Measurements from ENCODE around the gene ZNF407.

The ZNF407 gene

DNA sequence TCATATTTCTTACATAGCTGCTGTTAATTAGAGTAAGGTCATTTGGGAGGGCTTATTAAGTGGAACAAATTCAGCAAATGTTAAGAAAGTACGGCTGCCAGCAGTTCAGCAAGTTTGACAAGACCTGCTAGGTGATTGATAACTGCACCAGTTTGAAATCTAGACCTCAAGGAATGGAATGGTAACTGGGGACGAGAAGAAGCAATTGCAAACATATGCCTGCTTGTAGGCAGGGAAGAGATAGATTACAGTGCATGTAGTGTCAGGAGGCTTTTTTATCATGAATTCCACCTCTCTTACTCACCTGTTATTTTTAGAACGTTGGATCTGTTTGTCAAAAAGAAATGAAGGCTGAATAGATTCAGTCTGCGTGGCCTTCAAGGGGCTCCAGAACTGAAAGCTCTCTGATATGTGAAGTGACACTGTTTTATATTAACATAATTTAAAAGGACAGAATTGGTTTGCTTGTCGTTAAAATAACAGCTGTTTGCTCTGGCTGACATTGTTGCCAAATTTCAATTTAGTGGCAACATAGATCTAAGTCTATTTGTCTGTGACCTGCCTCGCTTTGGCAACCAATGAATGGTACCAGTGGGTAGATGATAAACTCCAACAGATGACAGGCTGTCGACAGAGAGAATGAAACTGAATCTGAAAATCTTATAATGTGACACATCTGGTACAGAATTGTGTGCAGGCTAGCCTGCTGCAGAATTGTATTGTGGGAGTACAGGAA lies 199.3 kb downstream of the ZNF407 start:
- no peak for DNase-seq

DNA sequence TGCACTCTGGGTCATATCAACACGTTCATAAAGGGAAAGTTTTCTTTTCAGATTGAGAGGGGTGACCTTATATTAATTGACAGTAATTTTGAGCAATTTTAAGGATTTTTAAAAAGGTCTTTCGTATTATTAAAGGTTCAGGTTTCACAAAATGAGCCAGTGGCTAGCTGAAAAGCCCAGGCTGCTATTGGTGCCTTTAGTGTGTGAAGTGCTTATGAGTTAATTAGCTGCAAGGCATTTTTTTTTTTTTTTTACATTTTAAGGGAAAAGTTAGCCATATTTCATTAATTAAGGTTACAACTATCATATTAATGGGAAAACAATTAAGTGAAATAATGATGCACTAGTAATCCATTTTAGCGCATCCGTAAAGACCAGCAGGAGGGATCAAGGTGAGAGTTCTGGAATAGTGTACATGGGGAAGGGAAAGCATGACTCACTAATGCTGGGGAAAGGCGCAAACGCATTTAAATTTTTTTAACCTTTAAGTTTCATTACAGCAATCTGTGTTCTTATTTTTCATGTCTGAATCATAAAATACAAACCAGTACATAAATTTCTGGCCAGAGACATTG lies 200.0 kb downstream of the ZNF407 start:
- DNase-seq, result no peak

DNA sequence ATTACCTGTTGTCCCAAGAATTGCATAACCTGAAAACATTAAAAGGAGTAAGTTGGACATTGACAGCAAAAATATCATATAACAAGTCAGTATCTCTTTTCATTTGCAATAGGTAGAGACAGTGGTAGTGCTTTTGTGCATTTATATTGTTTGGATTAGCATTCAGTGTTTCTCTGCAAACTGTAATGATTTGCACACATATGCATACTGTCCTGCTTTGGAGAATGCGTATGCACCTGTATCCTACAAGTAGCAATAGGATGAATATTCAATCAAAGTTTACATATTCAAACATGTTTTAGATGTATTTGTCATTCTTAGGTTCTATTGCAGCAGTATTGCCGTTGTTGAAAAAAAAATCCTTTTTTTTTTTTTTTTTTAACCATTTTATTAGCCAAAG lies 201.9 kb downstream of the ZNF407 start:
- DNase-seq, result no peak

DNA sequence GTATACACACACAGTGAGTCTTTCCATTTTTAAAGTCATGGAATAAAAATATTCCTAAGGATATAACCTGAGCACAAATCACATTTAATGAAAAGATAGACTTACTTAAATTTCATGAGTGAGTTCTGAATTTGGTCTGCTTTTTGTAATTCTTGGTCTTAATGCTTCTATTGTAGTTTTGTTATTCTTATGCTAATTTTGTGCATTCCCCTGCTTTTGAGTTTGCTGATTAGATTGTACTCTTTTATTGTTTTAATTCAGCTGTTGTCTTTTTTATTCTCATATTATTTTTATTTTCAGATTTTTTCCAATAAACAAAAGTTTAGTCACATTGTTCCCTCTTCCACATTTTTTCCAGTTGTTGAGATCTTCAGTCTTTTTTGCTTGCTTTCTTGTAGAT lies 202.4 kb downstream of the ZNF407 start:
- no peak for DNase-seq

DNA sequence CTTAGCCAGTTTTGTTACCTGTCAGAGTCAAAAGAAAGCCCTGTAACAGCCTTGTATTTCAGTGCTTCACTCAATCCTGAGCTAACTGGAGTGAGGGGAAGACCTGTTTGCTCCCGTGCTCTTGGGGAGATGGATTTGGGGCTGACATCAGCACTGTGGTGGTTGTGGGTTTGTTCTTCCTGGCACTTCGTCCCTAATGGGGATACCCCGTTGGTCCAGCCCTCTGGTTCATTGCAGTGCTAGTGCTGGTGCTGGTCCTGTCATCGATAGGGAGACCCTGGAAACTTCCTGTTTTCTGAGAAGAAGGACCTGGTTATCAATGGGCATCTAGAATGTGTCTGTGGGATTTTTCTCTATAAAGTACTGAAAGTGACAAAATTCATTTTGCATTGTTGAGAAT lies 205.4 kb downstream of the ZNF407 start:
- DNase-seq, result no peak

DNA sequence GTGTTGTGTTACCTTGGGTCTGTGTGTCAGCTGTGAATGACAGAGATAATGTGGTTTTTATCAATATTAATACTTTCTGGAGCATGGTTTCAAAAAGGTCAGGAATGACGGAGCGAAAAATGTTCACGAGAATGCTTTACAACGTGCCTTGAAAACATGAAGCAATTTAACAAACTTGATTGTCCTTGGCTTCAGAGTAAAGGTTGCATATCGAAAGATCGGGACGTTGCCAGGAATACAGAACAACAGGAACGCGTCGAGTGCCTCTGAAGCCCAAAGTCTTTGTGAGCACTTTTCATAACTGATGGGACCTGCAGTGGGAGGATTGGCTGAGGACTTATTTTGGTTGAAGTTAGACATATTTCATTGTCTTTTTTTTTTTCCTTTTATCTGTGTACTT lies 206.1 kb downstream of the ZNF407 start:
- DNase-seq, result no peak

DNA sequence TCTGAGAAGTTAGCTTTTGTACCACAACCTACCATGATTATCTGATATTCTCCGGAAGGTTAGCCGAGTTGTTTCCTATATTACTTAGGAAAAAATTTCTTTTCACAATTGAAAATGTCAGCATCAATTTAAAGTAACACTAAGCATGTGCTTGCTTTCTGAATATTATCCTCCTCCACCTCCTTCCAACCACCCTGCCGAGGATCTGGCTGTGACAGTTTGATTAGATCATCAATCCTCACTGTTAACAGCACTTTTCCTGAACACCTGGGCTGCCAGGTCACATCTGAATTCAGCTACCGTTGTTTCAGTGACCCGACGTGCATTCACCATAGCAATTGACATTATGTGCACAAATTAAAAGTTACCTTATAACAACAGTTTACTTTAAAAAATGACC lies 207.0 kb downstream of the ZNF407 start:
- DNase-seq, result no peak

DNA sequence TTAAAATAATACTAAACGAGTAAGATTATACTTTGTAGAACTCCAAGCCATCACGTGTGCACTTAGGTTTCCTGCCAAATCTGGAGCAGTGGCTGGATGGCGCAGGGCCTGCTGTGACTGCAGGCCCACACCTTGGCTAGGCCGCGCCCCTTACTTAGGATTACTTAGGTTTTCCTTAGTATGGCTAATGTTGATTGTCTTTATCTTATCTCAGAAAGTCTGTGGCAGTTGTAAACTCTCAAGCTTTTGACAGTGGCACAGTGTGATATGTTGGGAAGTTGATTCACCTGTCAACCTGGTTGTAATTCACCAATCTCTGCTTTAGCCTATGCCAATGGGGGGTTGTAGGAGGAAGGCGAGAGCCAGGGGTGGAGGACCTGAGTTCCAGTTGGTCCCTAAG lies 208.4 kb downstream of the ZNF407 start:
- no peak for DNase-seq

DNA sequence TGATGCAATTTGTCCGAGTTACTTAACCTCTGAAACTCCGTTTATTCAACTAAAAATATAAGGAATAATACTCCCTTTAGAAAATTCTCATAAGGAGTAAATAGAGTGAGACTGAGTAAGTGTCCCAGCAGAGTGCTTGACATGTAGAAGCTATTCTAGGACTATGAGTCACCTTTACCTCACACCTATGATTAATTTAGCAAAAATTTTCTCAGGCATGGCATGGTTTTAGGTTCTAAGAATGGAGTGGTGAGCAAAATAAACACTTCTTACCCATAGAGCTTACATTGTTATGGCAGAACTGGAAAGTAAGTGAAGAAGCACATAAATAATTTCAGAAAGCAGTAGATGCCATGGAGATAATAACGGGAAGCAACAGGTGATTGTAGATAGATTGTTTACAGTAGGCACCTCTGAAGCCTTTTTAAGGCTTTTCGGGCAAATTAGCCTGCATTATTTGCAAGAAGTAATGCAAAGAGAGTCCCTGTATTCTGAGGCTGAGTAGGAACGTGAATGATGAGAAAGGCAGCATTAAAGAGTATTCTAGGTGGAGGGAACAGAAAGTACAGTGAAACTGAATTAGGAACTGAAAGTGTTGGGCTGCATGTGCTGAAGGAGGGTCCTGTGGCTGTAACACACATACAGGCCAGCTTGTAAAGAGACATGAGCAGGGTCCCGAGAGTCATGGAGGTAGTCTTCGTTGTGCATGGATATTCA lies 209.2 kb downstream of the ZNF407 start:
- DNase-seq, result no peak

DNA sequence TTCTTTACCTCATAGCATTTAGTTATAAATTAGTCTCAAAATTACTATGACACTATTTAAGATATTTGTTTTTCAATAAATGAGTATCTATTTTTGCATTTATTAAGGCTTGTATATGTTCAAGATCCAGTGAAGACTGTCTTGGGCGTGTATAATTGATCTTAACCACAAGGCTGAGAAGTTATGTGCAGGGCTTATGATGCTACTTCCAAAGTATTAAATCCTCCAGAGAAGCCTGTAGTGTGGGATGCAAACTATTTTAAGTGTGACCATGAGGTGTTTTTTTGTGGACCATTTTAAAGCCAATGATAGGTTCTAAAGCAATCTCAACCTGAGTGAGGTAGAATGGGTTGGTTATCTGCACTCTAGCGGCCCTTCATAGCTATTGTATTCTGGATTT lies 219.9 kb downstream of the ZNF407 start:
- no peak for DNase-seq

DNA sequence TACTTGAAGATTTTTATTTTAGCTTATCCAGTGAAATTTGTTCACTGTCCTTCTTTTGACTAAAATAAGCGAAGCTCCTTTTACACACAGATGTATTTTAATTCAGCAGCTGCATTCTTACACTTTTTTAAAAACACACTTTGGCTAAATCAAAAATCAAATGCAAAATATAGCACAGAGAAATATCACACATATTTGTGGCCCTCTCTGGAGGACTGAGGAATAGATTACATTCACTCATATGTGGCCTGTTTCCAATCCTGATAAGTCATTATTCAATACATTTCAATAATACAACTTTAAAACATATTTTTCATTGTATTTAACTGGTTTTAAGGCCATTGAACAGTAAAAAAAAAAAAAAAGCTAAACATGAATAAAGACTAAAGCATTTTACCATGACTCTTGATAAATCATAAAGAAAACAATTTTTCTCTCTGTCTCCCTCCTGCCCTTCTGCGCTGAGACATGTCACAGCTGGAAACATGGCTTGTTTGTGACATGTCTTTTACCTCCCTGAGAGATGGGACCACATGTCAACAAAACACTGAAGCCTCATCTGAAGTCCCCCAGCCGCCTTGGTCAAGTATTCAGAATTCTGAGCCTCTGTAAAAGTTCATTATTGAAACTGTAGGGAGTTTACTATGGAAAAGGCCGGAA lies 221.0 kb downstream of the ZNF407 start:
- no peak for DNase-seq

DNA sequence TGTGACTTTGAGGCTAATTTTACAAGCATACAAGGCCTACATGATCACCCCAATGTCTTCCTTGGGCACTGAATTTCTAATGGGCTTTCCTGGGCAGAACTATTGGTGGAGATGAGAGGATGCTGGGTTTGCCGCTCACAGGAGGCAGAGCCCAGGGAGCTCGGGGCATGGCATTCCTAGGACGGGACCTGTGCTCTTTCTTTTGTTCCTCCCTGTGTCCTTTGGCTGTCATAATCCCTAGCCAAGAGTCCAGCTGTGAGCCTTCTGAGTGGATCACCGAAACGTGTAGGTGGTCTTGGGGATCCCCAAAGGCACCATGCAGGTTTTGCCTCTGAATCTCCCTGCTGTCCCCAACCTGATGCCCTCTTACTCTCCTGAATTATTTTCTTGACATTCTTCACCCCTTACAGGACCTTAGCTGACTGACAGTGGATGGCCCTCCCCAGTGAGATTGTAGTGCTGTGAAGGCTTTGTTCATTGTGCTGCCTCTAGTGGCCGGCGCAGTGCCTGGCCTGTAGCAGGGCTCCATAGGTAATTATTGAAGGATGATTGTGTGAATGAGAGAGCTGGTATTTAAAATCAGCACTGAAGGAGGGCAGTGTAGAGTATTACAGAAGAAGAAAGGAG lies 221.9 kb downstream of the ZNF407 start:
- no peak for DNase-seq

DNA sequence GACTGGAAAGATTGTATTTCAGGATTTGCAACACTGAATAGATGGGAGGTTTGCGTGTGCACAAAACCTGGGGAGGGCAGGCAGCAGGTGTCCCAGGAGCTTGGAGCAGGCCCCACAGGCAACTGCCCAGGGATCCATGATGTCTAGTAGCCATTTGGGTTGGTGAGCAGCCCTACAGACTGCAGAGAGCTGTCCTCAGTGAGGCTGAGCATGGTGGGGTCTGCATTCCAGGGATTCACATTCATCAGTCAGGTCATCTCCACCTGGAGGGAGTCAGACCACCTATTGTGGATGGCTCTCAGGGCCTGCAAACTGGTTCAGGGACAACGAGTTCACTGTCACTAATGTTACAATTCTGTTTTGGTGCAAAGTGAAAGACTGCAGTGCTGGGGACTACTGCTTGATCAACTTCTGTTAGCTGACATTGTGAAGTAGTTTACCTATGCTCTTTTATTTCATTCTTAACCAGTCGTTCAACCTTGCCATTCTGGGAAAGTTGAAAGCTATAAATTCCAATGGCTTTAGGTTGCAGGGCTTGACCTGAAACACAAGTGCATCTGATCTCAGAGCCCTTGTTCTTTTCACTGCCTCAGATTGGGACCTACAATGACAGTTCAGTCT lies 222.6 kb downstream of the ZNF407 start:
- DNase-seq, result no peak

DNA sequence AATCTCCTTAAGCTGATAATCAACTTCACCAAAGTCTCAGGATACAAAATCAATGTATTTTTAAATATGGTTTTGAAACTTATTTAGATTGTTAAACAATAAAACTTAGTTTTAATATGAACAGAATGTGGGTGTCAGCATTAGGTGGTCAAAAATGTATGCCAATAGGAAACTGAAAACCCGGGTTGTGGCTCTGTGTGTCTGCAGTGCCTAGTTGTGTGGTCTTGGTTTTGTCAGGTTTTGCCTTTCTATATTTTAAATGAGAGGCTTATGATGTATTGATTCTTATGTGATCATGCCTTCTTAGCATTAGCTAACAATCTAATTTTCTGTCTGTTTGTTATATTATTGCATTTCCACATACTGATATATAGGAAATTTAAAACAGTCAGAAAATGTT lies 227.8 kb downstream of the ZNF407 start:
- DNase-seq, result no peak

DNA sequence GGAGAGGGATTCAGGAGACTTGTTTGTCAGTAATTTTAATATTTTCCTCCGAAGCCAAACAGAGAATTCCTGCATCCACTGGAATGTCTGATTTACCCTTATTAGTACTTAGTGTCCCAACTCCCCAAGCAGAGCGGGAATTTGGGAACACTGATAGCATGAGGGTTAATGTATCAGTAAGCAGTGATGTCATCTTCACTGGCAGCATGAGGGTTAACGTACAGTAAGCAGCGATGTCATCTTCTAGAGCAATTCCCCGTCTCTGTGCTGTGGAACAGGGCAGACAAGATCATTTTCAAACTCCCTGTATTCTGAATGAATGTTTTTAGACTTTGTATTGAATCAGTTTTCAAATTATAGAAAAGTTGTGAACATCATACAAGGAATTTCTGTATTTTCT lies 228.9 kb downstream of the ZNF407 start:
- DNase-seq, result no peak

DNA sequence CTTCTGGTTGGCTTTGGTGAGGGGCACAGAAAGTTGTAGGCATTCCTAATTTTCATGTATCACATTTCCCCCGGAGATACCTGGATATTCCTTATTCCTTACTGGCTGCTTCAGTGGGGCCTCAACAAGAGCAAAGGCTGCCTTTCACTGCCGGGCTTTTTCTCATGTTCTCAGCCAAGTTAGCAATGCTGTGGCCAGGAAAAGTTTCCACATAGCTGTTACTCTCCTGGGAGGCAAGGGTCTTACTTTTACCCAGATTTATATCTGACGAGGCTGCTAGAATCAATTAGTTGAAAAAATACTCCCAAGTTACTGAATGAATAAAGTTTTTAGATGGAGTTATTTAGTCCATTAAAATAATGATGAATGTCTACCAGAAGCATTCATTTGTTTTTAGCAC lies 230.5 kb downstream of the ZNF407 start:
- no peak for DNase-seq

DNA sequence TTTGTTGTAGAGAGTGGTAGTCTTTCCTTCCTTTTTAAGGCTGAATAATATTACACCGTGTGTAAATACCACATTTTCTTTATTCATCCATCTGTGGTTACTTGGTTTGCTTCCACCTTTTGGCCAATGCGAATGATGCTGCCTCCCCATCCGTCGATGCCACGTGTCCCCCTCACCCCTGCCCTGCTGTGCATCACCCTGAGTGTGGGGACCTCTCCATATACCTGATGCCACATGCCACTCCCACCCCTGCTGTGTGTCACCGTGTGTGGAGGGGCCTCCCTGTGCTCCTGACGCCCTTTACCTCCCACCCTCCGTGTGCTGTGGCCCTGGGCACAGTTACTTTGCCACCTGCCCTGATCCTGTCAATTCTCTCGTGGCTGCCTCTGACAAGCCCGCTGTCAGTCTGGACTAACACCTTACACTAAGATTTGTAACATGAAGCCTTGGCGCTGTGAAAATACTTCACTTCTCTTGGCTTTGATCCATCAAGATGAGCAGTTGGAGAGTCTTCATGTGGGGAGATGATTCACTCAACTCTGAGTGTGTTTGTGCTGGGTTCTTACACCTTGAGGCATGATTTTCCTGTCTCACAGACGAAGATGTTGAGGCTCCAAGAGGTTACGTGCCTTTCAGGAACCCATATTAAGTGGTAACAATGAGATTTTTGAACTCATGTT lies 234.0 kb downstream of the ZNF407 start:
- DNase-seq, result no peak

DNA sequence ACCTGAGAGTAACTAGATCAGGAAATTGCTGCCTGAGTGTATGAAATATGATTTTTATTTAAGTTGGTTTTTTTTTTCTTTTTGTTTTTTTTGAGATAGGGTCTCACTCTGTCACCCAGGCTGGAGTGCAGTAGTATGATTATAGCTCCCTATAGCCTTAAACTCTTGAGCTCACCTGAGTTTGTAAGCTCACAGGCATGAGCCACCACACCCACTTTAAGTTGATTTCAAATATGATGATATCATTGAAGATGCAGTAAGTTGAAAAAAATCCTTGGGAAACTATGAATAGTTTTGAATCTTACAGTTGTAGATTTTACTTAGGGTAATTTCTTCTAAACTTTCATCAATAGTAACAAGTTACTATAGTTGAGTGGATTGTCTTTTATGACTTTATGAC lies 234.7 kb downstream of the ZNF407 start:
- DNase-seq, result no peak

DNA sequence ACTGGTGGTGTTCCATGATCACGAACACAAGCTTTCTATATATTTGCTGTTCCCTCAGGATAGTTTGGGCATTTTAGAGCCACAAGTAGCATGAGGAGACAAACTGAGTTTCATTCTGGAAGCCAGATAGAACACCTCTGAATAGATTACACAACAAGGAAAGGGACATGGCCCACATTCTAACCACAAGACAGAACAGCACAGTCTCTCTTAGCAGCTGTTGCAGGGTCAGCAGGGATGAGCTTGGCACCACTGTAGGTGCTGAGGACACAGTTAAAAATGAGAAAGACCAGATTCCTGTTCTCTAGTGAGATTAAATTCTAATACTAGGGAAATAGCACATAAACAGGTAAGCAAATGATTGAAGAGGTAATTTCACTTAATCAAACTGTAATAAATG lies 235.3 kb downstream of the ZNF407 start:
- no peak for DNase-seq

DNA sequence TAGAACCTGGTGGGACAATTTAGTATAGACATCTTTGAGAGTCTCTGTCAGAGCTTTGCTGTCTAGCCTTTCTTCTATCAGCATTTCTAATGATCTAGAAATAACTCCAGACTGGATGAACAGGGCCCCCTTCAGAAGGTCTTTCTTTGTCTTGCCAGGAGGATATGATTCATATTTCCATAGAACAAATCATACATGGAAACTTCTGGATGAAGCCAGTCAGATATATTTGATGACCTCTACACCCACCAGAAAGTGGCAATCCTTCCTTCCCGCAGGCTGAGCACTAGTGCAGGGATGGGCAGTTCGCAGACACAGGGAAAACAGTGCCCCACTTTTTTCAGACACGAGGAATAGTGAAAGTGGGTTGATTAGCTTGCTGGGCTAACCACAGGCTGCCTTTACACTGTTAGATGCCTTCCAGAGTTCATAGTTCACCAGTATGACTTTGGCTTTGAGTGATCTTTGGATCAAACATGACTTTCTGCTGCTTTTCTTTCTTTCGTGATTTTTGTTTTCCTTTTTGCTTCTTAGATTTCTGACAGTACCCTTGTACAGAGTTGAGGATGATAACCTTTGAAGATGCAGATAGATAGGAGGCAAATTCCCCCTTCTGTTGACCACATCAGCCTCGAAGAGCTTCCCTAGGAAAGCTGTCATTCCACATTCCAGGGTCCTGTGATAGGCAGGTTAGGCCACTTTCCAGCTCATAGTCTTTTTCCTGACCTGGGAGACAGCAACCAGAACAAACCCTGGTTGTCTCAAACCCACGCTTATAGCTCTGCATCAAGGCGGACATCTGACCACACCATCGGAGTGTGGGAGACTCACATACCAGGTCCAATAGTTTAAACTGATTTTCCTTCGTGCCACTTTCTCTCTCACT lies 237.0 kb downstream of the ZNF407 start:
- DNase-seq, result no peak
